ENCODE results near the gene SETDB1. TPM values are rescaled to one million over a fixed set of nuclear protein-coding genes. Genes with fewer than 3 reads are reported as not detected.

Gene SETDB1
- total RNA-seq, result 10 to 100 TPM; 31.3 to 33.0 TPM

DNA sequence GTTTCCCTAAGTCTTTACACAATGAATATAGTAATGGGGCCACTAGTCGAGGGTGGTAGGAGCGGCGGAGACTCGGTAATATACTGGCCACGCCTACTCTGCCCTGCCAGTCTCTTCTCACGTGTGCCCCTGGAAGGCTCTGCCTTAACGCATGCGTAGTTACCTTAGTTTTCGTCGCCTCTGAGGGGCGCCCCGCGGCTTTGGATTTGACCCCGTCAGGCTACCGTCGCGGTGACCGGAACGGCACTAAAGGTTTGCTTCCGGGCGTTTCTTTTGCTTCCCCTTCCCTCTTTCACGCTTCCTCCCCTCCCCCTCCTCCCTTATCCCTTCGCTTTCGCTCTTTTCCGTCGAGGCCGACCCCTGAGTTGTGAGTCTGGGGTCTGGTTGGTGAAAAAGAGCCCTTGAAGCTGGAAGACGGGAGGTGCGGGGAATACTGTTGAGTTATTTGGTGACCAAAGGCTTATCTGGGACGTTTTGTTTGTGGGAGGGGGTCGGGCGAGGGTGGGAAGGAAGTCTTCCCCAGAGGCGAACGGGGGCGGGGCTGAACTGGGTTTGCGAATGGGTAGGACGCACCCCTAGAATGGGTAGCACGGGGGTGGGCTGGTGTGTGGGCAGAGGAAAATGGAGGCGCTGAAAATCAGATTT, at the start of gene SETDB1:
Gene SETDB1, plus strand, starts transcription at position 267 of the 645 bp plus-strand sequence. CDS start 1,352 bp downstream, outside the sequence.

DNA sequence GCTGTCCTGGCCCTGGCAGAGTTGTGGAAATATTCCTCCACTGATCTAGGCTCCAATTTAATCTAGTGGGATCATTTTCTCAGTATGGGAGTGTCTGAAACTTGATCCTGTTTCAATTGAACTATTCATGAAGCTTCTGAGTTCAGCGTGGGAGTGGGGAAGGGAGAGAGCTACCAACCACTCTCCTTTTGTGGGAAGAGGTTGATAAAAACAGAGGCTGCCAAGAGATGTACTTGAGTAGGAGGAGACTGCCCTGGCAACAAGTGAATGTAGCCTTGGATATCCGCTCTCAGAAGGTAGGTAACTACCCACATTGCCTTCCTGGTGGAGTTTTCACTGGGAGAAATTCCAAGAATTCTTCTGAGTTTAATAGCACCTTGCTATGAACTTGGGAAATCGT, 39.1 kb upstream of the SETDB1 start, which contains the start of gene CTXND2:
Gene CTXND2, plus strand, starts transcription at position 119 of the 400 bp plus-strand sequence. CDS start 25,179 bp downstream, outside the sequence.

DNA sequence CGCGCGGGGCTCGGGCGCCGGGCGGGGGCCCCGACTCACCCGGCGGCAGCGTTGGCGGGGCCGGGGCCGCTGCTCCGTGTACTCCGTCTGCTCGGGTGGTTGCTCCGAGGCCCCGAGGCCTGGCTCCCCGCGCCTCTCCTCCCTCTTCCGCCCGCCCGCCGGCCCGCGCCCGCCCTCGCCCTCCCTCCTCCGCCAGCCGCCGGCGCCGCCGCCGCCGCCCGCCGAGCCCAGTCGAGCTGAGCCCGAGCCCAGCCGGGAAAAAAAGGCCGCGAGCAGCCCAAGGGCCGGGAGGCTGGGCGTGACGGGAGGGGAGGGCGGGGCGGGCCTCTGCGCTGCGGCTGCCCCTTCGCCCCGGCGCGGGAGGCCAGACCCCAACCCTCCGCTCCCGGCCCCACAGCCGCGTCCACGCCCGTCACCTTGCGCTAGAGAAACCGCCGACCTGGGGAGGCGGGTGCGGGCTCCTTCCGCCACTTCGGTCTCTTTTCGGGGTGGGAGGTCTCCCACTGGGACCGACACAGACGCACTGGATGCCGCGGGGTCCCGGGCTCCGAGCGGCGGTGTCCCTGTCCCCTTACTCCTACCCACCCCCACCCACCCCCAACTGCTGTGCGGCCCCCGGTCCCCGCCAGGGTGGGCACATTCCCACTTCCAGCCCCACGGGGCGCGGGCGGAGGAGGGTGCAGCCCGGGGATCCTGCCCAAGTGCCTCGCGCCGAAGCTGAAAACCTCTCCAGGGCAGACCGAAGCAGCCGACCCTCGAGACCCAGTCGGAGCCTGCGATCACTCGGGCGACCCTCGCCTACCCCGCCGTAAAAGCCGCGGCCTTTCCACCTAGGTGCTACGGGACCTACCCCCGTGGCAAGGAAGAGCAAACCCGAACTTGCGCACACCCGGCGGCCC, 48.7 kb downstream of the SETDB1 start, which contains the start of gene CERS2:
Gene CERS2, minus strand, starts transcription at position 256 of the 899 bp plus-strand sequence. CDS start 5,745 bp downstream, outside the sequence.

DNA sequence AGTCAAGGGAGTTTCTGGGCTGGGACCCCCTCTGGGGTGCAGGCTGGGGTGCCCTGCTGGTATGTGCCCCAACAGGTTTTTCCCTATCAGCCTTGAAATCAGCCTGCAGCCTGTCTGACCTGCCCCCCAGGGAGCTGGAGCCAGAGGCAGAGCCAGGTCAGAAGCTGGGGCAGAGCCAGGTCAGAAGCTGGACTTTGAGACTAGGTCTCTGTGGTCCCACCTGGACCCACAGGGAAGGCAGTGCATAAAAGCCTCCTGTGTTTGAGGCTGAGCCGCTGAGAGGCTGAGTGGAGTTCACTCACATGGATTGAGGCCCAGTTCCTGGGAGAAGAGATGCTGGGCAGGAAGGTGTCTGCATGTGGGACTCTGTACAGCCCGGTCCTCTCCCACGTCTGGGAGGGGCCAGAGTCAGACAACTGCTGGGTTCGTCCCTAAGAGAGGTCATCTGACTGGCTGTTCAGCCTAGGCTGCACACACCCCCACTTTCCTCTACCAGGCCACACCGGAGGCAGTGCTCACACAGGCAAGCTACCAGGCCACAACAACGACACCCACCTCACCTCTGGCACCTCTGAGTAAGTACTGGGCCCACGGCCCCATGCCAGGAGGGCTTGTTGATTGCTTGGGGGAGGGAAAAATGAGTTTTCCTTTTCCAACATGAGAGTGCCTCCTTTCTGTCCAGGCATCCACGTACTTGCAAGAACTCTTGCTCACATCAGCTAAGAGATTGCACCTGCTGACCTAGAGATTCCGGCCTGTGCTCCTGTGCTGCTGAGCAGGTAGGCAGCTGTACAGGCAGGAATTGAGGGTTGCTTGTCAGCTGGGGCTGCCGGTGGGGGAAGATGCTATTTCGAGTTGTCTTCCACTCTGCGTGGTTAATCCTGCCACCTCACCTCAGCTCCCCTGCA, 55.9 kb downstream of the SETDB1 start, which contains the start of gene ANXA9:
Gene ANXA9, plus strand, starts transcription at position 488 of the 908 bp plus-strand sequence. CDS start 814 bp downstream, outside the sequence.

DNA sequence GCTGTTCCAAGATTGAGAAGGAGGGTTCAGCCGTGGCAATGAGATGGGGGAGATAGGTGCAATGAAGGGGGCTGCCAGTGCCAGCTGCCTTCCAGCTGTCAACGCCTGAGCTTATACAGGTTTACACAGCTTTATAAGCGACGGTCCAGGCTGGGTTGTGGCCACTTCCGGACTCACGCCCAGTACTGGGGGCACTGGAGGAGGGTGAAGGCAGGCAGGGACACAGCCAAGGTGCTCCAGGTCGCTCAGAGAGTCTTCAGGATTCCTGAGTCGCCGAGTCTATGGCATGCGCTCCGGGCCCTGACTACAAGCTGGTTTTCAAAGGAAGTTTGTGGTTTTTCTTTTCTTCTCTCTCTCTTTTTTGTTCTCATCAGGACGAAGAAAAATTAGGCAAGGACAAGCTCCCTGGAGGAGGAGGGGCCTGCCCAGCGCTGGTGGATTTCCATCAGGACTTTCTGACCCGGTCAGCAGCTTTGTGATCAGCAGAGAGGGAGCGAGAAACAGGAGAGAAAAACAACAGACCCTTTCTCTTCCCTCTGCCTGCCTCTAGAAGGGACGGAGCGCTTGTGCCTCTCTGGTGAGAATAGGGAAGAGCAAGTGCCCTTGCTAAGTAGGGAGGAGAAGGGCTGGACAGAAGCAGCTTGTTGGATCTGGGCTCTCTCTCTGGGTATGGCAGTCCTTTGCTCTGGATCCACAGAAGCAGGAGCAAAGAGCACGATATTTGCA, 80.3 kb downstream of the SETDB1 start, which contains the start of gene MINDY1:
Gene MINDY1, minus strand, starts transcription at position 576 of the 726 bp plus-strand sequence. CDS start 4,285 bp downstream, outside the sequence.

DNA sequence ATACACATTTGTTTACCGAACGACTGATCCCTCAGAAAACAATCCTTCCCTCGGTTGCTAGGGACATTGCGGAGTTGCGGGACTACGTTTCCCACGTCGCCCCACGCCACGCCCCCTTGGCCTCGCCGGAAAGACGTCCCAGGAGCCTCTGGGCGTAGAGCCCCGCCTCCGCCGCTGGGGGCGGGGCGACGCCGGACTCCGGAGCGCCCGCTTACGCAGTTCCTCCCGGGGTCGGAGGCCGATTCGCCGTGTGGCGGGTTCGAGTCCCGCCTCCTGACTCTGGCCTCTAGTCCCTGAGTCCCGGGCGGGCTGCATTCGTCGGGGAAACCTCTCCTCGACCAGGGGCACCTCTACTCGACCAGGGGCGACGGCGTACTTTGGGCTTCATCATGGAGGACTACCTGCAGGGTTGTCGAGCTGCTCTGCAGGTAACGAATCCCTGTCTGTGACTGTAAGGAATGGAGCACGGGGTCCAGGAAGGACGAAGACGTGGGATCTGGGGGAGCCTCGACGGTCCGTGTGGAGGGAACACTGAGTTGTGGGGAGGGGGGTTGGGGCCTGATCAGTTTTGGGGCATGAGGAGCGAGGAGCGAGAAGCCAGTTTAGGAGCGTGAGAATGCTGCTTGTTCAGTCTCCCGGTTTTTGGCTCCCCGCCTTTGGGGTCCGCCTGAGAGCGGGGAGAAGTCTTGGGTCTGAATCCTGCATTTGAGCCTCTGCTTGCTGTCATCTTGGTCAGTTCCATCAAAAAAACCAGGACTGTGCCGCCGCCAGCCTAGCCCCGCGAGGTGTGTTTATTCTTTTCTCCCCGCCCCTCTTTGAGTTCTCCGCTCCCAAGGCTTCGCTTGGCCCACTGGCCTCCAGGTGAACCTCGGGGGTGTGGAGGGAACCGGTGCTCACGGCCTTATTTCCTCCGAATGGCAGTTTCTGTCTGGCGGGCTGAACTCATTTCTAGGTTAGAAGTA, 82.4 kb downstream of the SETDB1 start, which contains the start of gene PRUNE1:
Gene PRUNE1, plus strand, starts transcription at position 206 of the 962 bp plus-strand sequence. Its CDS starts 184 bp downstream, at position 390.

Other genes starting within 250 kb of the SETDB1 start
- gene GOLPH3L, start 229.2 kb upstream of the SETDB1 start, total RNA-seq, result 10 to 100 TPM; 14.8 to 15.7 TPM
- under 1 TPM in 1 of 2 donors, not detected in 1; 0.34 TPM for gene HORMAD1, start 205.5 kb upstream of the SETDB1 start, total RNA-seq
- gene CTSS, start 160.6 kb upstream of the SETDB1 start, total RNA-seq, result 10 to 100 TPM in 1 of 2 donors, 1 to 10 TPM in 1; 5.7 to 55.7 TPM
- 100 to 1,000 TPM; 311 to 511 TPM for gene CTSK, start 118.1 kb upstream of the SETDB1 start, total RNA-seq
- 10 to 100 TPM; 25.0 to 40.6 TPM for gene ARNT, start 49.8 kb upstream of the SETDB1 start, total RNA-seq
- gene CTXND2, start 39.2 kb upstream of the SETDB1 start, total RNA-seq, result not detected
- 100 to 1,000 TPM; 122 to 166 TPM for gene CERS2, start 48.5 kb downstream of the SETDB1 start, total RNA-seq
- gene ANXA9, start 55.9 kb downstream of the SETDB1 start, total RNA-seq, result not detected
- gene MINDY1, start 80.5 kb downstream of the SETDB1 start, total RNA-seq, result 10 to 100 TPM; 21.6 to 35.4 TPM
- 10 to 100 TPM in 1 of 2 donors, 1 to 10 TPM in 1; 9.6 to 14.3 TPM for gene PRUNE1, start 82.1 kb downstream of the SETDB1 start, total RNA-seq
- under 1 TPM in 1 of 2 donors, not detected in 1; under 0.01 TPM for gene BNIPL, start 110.2 kb downstream of the SETDB1 start, total RNA-seq
- gene C1orf56, start 121.4 kb downstream of the SETDB1 start, total RNA-seq, result 1 to 10 TPM; 3.1 to 4.3 TPM
- 10 to 100 TPM; 77.4 to 94.9 TPM for gene CDC42SE1, start 133.3 kb downstream of the SETDB1 start, total RNA-seq
- 1 to 10 TPM; 2.8 to 4.7 TPM for gene MLLT11, start 134.0 kb downstream of the SETDB1 start, total RNA-seq
- gene GABPB2, start 144.4 kb downstream of the SETDB1 start, total RNA-seq, result 1 to 10 TPM; 6.3 to 7.9 TPM
- 1 to 10 TPM in 1 of 2 donors, under 1 TPM in 1; 0.67 to 1.0 TPM for gene SEMA6C, start 220.3 kb downstream of the SETDB1 start, total RNA-seq
- not detected for gene TNFAIP8L2, start 230.3 kb downstream of the SETDB1 start, total RNA-seq
- 10 to 100 TPM; 12.7 to 14.1 TPM for gene LYSMD1, start 239.5 kb downstream of the SETDB1 start, total RNA-seq
- 10 to 100 TPM; 25.1 to 28.6 TPM for gene SCNM1, start 239.8 kb downstream of the SETDB1 start, total RNA-seq
- gene TMOD4, start 249.6 kb downstream of the SETDB1 start, total RNA-seq, result not detected